Left renal pelvis (tissue), 4 donors: ENCODE measurements around the gene UNC5C. TPM values are rescaled to one million over a fixed set of nuclear protein-coding genes. Genes with fewer than 3 reads are reported as not detected.

Source experiments
- DNase-seq, 4 donors: peaks; one replicate each; pipeline ENCODE4 v3.0.0-alpha.2; 2013; ENCODE audit warnings: low read depth in 4 of 4, low spot score in 3 of 4
- polyA plus RNA-seq, 4 donors: library from polyadenylated mRNA; unstranded; fragments of 120-200 nt; gene quantifications; one replicate each; pipeline ENCODE4 v1.2.1, GENCODE V29; 2013; ENCODE audit not compliant: insufficient read length in 4 of 4

Gene UNC5C
- polyA plus RNA-seq, 4 donors = 20.8 to 39.8 (median 37.4) TPM

DNA sequence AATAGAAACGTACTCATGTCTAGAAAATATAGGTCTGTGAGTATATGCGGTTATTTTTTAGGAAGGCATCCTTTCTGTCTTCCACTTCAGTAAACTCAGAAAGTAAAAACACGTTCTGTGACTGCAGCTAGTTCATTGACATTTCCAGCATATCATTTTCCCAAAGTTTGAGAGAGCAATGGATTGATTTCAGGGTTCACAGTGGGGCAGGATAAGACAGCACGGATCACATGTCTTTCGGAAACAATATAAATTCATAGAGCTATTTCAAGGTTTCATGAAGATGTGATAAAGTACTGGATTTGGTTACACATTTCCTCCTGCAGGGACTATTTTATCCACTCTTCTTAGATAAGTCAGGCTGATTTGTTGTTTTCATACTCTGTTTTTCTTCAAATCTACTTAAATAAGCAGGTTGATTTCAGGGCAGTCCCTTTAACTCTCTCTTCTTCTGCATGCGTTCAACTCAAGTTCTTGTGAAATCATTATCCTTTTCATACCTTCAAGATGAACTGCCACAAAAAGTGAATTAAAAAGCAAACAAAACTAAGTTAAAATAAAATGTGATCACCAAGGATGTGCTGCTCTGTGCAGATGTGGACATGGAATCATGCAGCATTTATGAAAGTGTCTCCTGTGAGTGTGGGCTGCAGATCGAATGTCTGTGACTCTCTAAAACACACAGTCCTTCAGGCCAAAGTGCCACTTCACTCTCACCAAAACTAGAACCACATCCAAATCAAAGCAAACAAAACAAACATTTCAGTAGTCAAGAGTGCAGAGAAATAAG lies 187.7 kb downstream of the UNC5C start:
- DNase-seq = no peak

DNA sequence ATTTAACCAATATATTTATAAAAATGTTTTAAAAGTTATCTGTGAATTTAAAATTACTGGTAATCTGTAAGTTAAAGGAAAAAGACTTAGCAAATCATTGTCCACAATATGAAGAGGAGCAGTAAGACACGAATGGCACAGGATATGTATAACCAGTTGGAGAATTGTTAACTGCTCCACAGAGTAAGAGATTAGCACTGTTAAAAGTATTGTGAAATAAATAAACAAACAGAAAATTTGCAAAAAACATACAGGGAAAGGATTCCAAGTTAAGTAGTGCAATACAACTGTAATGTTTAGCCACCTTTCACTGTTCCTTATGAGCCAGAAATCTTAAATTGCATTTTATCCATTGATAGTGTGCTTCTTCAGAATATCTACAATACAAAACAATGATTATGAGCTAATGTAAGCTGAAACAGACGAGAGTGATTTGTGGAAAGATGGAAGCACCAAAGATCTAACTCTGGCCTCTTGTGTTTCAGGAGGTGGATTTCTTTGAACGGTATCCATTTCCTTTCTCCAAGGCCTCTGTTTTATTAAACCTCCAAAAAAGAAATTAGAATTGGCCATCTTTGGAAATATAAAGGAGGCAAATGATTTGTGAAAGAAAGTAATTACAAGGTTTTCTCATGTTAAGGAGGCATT lies 188.4 kb downstream of the UNC5C start:
- DNase-seq = no peak

DNA sequence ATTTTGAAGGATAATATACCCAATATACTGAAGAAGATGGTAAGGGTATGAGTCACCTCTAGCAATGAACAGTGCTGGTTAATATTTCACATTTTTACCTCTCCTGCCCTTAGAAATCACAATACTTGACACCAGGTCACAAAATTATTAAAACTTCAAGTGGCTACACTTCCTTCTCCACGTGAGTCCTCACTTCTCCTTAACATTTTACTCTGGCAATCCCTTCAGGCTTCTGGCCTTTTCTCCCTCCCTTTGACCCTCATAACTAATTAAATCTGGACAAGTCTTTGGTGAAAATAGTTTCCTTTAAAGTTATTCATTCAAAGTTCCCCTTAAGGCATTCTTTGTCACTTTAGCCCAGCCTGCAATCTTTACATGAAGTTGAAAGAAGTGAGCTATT lies 190.4 kb downstream of the UNC5C start:
- no peak for DNase-seq

DNA sequence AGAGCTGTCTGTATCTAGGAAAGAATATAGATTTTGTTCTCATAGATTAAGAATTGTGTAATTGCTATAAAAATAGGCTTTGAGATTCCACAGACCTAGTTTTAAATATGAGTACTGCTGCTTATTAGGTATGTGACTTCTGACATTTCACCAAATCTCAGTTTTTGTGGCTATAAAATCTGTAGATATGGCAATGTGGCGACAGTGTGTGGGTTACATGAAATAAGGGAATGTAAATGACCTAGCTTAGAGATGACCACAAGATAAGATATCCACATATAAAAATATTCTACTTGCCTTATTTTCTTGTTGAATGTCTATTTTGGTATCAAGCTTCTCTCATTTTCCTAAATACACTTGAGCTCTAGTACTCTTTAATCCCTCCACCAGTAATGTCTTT lies 193.8 kb downstream of the UNC5C start:
- no peak for DNase-seq

DNA sequence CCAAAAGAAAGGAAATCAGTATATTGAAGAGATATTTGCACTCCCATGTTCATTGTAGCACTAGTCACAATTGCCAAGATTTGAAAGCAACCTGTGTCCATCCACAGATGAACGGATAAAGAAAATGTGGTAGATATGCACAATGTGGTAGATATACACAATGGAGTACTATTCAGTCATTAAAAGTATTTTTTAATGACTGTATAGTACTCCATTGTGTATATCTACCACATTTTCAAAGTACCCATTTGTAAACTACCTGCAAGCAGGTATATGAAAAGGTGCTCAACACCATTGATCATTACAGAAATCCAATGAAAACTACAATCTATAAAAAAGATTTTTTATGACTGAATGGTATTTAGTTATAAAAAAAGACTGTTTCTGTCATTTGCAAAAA lies 200.4 kb downstream of the UNC5C start:
- DNase-seq = no peak

DNA sequence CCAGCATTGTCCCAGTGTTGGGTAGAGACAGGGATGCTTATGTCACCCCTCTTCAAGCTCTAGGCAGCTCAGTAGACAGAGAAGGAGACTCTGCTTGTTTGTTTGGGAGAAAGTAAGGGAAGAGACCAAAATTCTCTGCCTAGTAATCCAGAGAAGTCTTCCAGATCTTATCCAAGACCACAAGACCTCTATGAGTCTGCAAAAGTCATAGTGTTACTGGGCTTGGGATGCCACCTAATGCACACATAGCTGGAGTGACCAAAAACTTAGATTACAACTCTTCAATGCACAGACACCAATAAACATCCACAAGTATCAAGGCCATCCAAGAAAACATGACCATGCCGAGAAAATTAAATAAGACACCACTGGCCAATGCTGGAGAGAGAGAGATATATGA lies 205.5 kb downstream of the UNC5C start:
- DNase-seq = no peak

DNA sequence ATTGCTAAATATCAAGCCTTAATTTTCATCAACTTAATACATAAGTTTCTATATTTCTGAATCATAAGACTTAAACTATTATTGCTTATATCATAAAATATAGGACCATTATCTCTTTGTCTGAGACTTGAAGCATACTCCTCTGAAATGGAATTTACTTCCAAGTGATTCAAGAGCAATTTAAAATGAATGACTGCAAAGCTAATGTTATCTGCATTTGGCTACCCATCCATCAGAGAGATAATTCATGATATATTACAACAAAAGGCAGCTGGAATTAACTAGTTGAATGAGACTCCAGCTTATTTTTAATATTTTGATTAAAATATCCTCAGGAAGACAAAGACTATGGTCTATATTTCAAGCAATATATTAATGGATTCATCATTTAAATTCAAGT lies 208.6 kb downstream of the UNC5C start:
- no peak for DNase-seq

DNA sequence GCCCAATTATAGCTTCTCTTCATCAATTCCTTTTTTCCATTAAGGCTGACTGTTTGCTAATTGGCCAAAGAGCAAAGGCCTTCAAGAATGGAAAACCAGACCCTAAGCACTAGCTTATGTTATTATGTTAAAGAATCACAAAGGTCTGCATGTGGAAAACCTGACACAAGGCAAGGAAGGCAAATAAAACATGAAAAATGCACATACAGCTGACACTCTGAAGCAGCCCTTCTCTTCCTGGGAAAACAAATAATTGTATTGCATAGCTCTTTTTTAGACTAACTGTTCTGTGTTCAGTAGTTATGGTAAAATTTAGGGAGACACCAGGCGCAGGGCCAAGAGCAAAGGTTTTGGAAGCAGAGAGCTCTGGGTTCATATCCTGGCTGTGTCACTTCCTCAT lies 223.1 kb downstream of the UNC5C start:
- no peak for DNase-seq

DNA sequence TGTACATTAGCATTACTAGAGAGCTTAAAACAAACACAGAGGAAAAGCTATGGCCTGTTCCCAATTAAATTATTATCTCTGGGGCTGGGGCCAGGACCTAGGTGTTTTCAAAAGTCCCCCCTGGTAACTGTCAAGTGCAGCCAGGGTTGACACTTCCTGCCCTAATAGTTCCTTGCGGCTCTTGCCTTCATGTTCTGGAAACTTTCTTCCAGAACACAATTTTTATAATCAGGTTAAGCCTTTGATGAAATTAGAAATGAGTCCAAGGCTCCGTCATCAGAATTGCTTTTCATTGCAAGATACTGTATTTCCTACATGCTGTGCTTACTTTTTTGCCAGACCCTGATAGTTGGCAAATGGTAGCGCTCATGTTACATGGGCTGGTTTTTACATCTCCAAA lies 229.6 kb downstream of the UNC5C start:
- DNase-seq = no peak

DNA sequence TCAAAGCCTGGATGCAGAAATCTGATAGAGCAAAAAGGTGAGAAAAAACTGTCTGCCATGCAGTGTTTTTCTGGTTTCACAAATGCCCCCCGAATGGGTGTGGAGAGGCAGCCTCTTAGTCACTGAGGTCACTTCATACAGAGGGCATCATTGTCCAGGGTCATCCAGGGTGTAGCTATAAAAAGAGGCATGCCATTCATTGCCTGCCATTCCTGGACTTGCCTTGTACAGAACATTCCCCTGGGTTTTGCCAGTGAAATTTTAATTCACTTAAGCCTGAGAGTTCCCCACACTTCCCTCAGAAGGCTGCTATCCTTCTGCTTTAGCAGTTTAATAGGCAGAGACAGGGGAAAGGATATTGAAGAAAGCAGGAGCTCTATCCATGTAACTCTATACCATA lies 230.3 kb downstream of the UNC5C start:
- no peak for DNase-seq

DNA sequence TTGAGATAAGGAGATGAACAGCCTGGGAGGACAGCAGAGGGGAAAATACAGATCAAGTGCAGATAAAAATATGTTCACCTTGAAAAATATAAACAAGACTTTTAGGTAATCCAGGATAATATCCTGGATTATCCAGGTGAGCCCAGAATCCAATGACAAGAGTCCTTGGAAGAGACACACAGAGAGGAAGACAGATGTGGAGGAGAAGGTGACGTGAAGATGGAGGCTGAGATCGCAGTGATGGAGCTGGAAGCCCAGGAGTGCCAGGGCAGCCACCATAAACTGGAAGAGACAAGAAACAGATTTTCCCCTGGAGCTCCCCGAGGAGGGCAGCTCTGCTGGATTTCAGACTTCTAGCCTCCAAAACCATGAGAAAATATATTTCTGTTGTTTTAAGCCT lies 230.7 kb downstream of the UNC5C start:
- no peak for DNase-seq

DNA sequence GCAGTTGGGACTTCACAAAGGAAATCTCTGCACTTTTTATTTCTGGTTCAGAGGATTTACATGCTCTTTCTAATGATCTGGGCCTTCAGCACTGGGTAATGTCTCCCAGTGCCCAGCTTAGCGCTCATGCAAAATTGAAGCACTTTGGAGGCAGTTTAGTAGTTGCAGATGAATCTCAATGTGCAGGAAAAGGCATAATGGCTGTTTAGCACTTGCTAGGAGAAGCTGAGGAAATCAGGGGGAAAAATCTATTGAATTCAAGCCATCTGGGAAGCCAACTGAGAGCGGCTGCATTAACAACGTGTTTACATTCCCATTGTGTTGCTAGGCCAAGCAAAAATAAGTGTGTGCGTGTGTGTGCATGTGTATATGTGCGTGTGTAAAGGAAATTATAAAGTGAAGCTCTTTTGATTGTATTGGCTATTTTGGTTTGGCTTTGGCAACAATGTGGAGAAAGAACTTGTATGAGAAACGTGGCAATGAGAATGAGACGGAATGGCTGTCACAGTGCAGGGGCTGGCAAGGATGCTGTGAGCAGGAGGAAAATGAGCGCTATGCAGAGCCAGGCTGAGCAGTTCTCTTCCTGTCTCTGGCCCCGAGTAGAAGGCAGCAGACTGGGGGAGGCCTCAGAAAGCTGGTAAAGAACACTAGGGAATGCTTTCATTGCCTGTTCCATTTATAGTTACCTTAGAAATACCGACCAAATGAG lies 231.5 kb downstream of the UNC5C start:
- DNase-seq = no peak

DNA sequence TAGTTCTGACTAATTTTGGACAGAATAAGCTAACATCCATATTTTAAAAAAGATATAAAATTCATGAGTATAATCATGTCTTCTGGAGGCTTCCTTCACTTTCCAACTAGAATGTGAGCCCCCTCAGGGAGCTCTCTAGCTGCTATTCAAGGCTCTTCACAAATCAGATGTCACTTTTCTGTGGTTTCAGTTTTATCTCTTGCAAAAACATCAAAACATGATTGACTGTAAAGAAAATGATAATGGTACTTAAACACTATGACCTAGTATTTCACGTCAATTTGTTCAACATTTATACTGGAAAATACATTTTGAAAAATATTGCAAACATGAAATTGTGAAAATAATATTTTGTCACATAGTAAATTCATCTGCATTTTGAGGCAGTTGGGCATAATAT lies 234.2 kb downstream of the UNC5C start:
- no peak for DNase-seq

DNA sequence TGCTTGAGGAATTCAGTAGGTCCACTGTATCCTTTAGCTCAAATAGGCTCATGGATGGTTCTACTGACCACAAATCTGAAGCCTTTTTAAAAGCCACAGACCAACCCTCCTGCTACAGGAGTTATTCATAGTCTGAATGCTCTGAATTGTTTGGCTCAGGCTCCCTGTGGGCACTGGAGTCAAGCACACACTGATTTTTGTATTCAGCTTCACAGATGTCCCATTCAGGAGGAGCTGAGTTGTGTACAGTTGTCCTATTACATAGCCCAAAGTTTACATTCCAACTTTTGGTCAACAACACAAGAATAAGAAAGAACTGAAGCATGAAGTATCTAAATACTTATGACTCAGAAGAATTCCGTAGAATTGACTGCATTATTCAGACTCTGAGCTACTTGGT lies 243.9 kb downstream of the UNC5C start:
- DNase-seq = no peak

DNA sequence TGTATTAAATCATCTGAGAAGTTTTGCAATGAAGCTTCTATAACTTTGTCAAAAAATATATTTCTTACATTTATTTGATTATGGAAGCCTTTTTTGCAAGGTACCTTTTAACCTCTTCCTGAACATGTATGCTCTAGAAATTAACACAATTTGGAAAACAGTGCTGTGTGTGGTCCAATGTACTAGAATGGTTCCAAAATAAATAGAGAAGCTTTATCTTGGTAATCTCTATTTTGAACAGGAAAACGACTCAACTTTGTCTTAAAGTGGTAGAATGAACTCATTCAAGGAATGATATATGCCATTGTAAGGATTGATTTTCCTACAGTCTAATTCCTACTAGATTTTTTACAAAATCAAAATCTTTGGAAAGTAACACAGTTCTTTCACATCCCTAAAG lies 248.5 kb downstream of the UNC5C start:
- DNase-seq = no peak

DNA sequence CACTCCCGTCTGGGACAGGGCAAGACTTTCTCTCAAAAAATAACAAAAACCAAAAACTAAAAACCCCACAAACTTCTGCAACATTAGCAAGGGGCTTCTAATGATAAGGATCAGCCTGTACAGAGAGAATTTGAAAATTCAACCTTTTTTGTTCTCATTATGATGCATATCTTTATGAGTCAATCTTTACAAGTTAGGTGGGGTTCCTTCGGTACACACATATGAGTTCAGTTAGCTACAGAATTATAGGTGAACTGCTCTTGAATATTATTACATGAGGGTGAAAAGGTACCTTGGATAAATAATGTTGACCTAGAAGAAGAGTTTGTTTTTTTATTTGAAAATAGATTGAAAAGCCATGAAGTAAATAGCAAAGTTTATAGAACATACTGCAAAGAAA lies 252.7 kb downstream of the UNC5C start:
- no peak for DNase-seq

DNA sequence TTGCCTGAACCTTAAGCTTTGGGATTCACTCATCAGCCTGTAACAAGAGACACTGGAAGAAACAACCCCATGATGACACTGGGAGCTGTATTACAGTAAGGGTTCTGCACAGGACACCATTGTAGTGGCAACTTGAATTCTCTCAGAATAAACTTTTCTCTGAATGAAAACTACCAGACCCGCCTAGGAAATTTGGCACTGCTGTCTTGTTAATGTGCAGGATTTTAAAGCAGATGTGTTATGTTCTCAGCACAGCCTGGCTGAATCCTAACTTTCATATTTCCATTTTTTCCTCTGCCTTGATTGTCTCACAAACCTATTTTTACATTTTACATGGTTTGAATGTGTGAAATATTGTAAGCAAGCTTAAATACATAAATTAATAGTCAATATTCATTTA lies 253.6 kb downstream of the UNC5C start:
- no peak for DNase-seq

DNA sequence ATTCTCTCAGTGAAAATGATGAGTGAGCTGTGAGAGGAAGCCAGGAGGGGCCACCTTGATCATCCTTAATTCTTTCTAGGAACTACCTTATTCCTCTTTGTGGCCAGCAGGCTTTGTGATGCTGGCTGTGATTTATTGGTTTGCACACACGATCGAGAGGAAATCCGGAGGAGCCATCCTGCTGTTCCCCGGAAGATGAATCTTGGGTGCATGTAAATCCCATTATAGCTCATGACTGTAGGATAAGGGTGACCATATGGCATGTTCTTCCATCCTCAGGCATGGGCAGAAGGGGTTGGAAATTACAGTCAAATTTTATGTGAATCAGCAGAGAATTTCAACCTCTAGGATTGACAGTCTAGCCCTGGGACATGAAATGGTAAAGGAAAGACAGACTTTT lies 254.5 kb downstream of the UNC5C start:
- DNase-seq = no peak

DNA sequence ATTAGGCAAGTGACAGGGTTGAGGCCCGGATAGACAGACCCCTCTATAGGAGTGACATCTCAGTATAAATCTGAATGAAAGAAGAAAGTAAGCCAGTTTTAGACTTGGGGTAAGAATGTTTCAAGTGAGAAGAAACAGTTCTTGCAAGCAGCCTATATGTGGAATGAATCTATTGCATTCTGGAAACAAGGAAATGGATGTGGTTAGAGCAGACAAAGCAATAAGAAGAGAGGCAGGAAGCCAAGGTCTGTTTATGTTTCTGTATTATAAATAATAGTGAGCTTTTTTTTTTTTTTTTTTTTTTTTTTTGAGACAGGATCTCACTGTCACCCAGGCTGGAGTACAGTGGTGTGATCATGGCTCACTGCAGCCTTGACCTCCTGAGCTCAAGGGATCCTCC lies 255.8 kb downstream of the UNC5C start:
- DNase-seq = no peak

DNA sequence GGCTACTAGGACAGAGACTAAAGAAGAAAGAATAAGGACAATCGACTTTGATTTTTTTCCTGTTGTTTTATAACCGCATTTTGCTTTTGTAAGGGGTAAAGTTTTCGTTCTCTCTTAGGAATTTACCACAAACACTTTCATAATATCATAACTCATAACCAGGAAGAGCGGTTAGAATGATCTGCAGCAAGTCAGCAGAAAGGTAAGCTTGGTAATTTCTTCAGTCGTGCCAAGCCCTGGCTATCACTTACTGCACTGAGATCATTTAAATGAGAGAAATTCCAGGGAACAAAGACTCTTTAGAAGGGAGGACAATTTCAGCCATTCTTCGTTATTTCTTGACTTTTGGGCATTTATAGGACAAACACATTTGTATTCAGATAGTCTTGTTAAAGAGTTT lies 258.1 kb downstream of the UNC5C start:
- no peak for DNase-seq

DNA sequence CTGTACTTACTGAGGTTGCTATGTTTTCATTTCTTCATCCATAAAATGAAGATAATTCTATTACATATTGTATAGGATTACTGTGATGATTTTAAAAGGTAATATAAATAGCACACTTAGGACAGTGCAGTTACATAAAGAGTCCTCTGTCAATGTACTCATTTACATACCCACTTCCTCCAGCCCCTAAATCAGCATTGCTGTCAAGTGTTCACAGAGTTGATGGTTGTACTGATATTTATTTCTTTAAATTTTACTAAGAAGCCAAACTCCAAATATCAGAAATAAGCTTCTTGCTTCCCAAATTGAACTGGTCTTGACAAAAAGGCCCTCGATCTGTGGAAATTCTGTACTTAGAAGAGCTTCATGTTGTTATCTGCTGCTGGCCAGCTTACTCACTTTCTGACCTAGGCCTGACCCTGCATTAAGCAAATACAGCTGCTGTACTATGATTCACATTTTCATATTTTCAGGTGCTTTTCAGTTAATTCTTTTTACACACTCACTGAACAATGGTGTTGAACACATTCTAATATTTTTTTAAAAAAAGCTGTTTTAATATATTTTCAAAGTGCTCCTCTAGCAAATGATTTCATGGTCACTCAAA lies 259.6 kb downstream of the UNC5C start:
- no peak for DNase-seq

DNA sequence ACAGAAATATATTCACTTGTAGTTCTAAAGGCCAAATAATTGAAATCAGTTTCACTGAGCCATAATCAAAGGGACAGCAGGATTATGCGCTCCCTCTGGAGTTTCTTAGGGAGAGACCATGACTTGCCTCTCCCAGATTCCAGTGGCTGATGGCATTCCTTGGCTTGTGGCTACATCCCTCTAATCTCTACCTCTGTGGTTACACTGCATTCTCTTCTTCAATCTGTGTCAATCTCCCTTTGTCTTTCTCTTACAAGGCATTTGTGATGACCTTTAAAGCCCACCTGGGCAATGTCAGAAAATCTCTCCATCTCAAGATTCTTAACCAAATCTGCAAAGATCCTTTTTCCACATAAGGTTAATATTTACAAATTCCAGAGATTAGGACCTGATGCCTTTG lies 260.2 kb downstream of the UNC5C start:
- no peak for DNase-seq
